Prostate gland (tissue), 2 donors: Measurements from ENCODE around the gene SLC35D2. TPM values are rescaled to one million over a fixed set of nuclear protein-coding genes. Genes with fewer than 3 reads are reported as not detected.

Source experiments
- DNase-seq: peaks from one replicate; pipeline ENCODE4 v3.0.0-alpha.2; 2019; ENCODE audit warnings: low spot score
- H3K27ac ChIP-seq, 2 donors: fragments of 200-600 bp; sonication (generic); 2 replicates each; pipeline ENCODE4 v1.5.1; 2017 to 2019
- H3K27me3 ChIP-seq: fragments of 200-600 bp; sonication (generic); replicated peaks from 2 replicates; pipeline ENCODE4 v1.5.1; 2019; ENCODE audit not compliant: insufficient read depth
- H3K36me3 ChIP-seq, 2 donors: fragments of 200-600 bp; sonication (generic); 1 replicate in 1 of 2; 2 replicates in 1 of 2; pipeline versions ENCODE4 v1.5.1 to v1.8.1; 2017 to 2019
- H3K4me1 ChIP-seq: fragments of 200-600 bp; sonication (generic); replicated peaks from 2 replicates; pipeline ENCODE4 v1.5.1; 2019
- H3K4me3 ChIP-seq, 2 donors: fragments of 200-600 bp; sonication (generic); 2 replicates each; pipeline ENCODE4 v1.5.1; 2017 to 2019
- H3K9me3 ChIP-seq: fragments of 200-600 bp; sonication (generic); 2 replicates; pipeline ENCODE4 v1.5.1; 2017
- POLR2A ChIP-seq: fragments of 450-650 bp; IDR thresholded peaks from one replicate; pipeline ENCODE4 v1.6.1; 2016; ENCODE audit warnings: antibody characterized with exemption, mild to moderate bottlenecking
- POLR2AphosphoS5 ChIP-seq: sonication (generic); formaldehyde crosslinking; IDR thresholded peaks from one replicate; pipeline ENCODE4 v1.6.1; 2017; ENCODE audit warnings: antibody characterized with exemption
- WGBS: methylation state at CpG from one replicate; pipeline ENCODE4 v1.1.5; 2018; 5-methylcytosine and 5-hydroxymethylcytosine counted together
- intact Hi-C: fragments of 100-400 bp; cut with DNase I; formaldehyde crosslinking; loops from one replicate; pipeline ENCODE4 v1.14.2; 2022
- total RNA-seq, 2 donors: library from RNA; depleted of rRNA; stranded (reverse); fragments of >200 nt; gene quantifications; one replicate each; pipeline ENCODE4 v1.1.0, GENCODE V29; 2016
- TF ChIP-seq, protein P1 (sequence below), 4 experiments: fragments of 200-600 bp in 2 of 4; fragments of 450-650 bp in 2 of 4; sonication (generic) in 2 of 4; IDR thresholded peaks; 1 replicate in 3 of 4; 2 replicates in 1 of 4; pipeline ENCODE4 v1.5.1; 2016 to 2019; ENCODE audit warnings: antibody characterized with exemption in 4 of 4, mild to moderate bottlenecking in 2 of 4, moderate library complexity in 2 of 4

The SLC35D2 gene
- total RNA-seq, 2 donors from 2014 or later: 27.4 to 29.7 TPM

DNA sequence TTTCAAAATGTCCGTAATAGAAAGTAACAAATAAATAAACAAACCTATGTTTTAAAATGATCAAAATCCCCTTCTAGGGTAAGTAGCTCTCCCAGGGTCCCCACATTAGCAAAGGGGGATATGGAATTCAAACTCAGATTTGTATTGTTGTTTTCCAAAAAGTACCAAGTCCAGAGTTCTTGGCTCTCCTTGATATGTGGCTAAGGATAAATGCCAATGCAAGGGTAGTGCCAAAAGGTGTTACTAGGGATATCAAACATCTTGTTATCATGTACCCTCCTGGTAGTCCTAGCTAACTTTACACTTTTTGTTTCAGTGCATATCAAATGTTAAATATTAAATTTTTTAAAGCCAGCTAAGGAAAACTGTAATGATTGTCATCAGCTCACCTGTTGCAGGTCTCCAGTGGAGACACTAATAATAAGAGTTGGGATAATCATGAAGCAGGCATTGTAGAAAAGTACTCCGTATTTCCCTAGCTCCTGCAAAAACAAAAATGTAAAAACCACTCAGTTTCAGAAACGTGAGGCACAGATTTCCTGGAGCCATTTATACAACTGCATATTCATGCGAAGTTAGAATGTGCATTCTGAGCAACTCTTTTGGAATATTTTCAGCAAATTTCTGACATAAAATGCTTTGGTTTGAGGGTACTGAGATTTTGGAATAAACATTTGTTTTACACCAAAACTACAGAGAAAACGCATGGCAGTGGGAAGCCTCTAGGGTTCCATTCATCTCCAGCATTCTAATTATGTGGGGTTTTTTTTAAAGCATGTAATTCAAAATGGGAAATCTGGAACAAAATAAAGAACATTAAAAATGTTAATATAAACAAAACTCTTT, 39.8 kb downstream of the SLC35D2 start:
- no peak overlapping the region for H3K4me3 ChIP-seq
- no peaks in the 10 kb centered on the region for H3K27me3 ChIP-seq
- no peak overlapping the region for H3K27ac ChIP-seq
- H3K36me3 ChIP-seq: peaks cover 0 to 5% of the 10 kb centered on the region in 2 donors
- H3K9me3 ChIP-seq: no peaks in the 10 kb centered on the region
- 68% methylated on average over 5 of the region's 5 CpGs for WGBS
- no peak for DNase-seq
- intact Hi-C loops: no loop called here
- no peaks in the 10 kb centered on the region for H3K4me1 ChIP-seq
- TF ChIP-seq, protein P1, sequence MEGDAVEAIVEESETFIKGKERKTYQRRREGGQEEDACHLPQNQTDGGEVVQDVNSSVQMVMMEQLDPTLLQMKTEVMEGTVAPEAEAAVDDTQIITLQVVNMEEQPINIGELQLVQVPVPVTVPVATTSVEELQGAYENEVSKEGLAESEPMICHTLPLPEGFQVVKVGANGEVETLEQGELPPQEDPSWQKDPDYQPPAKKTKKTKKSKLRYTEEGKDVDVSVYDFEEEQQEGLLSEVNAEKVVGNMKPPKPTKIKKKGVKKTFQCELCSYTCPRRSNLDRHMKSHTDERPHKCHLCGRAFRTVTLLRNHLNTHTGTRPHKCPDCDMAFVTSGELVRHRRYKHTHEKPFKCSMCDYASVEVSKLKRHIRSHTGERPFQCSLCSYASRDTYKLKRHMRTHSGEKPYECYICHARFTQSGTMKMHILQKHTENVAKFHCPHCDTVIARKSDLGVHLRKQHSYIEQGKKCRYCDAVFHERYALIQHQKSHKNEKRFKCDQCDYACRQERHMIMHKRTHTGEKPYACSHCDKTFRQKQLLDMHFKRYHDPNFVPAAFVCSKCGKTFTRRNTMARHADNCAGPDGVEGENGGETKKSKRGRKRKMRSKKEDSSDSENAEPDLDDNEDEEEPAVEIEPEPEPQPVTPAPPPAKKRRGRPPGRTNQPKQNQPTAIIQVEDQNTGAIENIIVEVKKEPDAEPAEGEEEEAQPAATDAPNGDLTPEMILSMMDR (IDR thresholded peaks at IDR 0.05): no peak
- no peak for TF ChIP-seq POLR2A
- TF ChIP-seq POLR2AphosphoS5: no peak

DNA sequence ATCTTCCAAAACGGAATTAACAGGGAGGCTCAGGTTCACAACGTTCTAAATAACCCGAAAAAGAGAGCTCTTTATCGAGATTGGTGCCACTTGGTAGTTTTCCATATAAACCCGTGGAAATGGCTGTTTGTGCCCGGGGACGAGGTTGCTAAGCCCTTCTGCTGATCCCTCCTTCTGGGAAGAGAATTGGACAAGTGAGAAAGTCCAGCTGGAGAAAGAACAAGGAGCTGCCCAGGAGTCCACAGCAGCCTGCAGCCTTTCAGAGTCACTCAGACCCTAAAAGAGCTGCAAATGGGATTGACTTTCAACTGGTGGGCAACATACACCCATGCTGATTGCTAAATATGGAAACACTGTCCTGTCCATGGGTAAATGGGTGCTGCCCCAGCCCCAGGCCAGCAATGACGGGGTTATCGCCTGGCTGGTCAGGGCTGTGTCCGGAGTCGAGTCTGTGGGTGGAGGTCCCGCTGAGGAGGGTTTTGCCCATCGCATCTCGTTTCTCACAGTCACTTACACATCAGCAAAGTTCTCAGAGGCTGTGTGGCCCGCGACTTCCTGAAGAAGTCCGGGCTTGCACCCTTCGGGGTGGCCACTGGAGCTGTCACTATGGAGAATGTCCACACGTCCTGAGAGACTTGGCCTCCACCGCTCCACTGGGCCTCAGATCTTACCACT, 40.8 kb downstream of the SLC35D2 start:
- H3K9me3 ChIP-seq: no peaks in the 10 kb centered on the region
- intact Hi-C loops: no loop called here
- H3K27me3 ChIP-seq: no peaks in the 10 kb centered on the region
- no peaks in the 10 kb centered on the region for H3K4me1 ChIP-seq
- DNase-seq: no peak
- 83% methylated on average over 20 of the region's 20 CpGs for WGBS
- H3K27ac ChIP-seq: no peak overlapping the region
- H3K36me3 ChIP-seq: no peaks in the 10 kb centered on the region
- no peak overlapping the region for H3K4me3 ChIP-seq
- TF ChIP-seq POLR2AphosphoS5 (no peak), POLR2A (no peak)
- TF ChIP-seq, protein P1 (IDR thresholded peaks at IDR 0.05): no peak

- 90% methylated on average over 3 of the region's 3 CpGs for WGBS
- H3K27me3 ChIP-seq: no peaks in the 10 kb centered on the region
- H3K4me1 ChIP-seq: no peaks in the 10 kb centered on the region
- no peak overlapping the region for H3K4me3 ChIP-seq
- no peak overlapping the region for H3K27ac ChIP-seq
- intact Hi-C loops: no loop called here
- H3K9me3 ChIP-seq: no peaks in the 10 kb centered on the region
- no peak for DNase-seq
- TF ChIP-seq POLR2A: no peak
- no peak for TF ChIP-seq POLR2AphosphoS5
- TF ChIP-seq, protein P1 (IDR thresholded peaks at IDR 0.05): no peak
- no peaks in the 10 kb centered on the region for H3K36me3 ChIP-seq
Observed at GRCh38 chr9:96340707-96341106, 42.8 kb downstream of the SLC35D2 start.

DNA sequence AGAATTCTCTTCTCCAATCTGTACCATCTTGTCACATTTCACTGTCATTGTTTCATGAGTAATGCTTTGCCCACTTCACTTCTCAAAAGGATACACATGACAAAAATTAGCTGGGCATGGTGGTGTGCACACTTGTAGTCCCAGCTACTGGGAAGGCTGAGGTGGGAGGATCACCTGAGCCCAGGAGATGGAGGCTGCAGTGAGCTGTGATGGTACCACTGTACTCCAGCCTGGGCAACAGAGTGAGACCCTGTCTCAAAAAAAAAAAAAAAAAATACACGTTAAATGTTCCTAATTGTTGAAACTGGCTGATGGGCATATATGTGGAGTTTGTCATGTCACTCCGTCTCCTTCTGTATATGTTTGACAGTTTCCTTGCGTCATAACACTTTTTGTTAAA, 45.2 kb downstream of the SLC35D2 start:
- H3K4me3 ChIP-seq: no peak overlapping the region
- intact Hi-C loops: no loop called here
- no peaks in the 10 kb centered on the region for H3K36me3 ChIP-seq
- no peaks in the 10 kb centered on the region for H3K27me3 ChIP-seq
- TF ChIP-seq POLR2A (no peak), POLR2AphosphoS5 (no peak)
- TF ChIP-seq, protein P1 (IDR thresholded peaks at IDR 0.05): no peak
- no peaks in the 10 kb centered on the region for H3K9me3 ChIP-seq
- no peak overlapping the region for H3K27ac ChIP-seq
- 95% methylated on average over 3 of the region's 3 CpGs for WGBS
- no peak for DNase-seq
- no peaks in the 10 kb centered on the region for H3K4me1 ChIP-seq
